H7 (cell line): ENCODE results near the gene DOCK3. TPM values are rescaled to one million over a fixed set of nuclear protein-coding genes. Genes with fewer than 3 reads are reported as not detected.
"Not testable (repeated sequence)": the region's sequence is repeated elsewhere in the genome, so short reads cannot be mapped to it uniquely, and the experiment has no call there.

Source experiments
- DNase-seq: peaks from one replicate; pipeline ENCODE4 v3.0.0; 2012
- H3K27me3 ChIP-seq: 2 replicates; pipeline ENCODE4 v1.6.0; 2011; ENCODE audit warnings: mild to moderate bottlenecking, low read length; ENCODE audit not compliant: control insufficient read depth, insufficient read depth
- H3K36me3 ChIP-seq: replicated peaks from 2 replicates; pipeline ENCODE4 v1.5.1; 2011; ENCODE audit warnings: low read length; ENCODE audit not compliant: control insufficient read depth, insufficient read depth
- H3K4me3 ChIP-seq: 2 replicates; pipeline ENCODE4 v1.5.1; 2011; ENCODE audit warnings: low read depth, mild to moderate bottlenecking, control low read depth, low read length, moderate library complexity; ENCODE audit not compliant: insufficient read depth
- total RNA-seq: library from RNA; depleted of rRNA; stranded (reverse); fragments of >200 nt; shearing (Covaris generic); gene quantifications from 2 replicates; pipeline ENCODE4 v1.2.3, GENCODE V29; 2014

Gene DOCK3
- total RNA-seq, 1 experiment from 2014 or later: 2.0 TPM

DNA sequence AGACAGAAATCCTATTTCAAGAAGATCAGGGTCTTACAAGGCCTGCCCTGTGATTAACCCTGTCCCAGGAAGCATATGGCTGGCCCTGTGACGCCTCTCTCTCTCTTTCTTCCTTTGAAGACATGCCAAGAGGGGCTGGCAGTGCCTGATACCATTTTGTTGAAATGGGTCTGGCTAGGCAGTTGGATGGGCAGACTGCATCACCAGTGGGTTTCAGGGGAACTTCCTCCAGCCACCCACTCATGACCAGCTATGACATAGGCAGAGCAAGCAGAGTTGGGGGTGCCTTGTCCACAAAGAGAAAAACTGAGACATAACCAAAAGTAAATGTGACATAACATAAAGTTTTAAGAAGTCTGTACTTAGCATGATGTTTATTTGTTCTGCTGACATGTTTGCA is 679.0 kb downstream of the DOCK3 start:
- DNase-seq: no peak
- H3K36me3 ChIP-seq: peaks cover 1% of the 10 kb centered on the region
- H3K27me3 ChIP-seq: no peaks in the 10 kb centered on the region
- H3K4me3 ChIP-seq: no peak overlapping the region

DNA sequence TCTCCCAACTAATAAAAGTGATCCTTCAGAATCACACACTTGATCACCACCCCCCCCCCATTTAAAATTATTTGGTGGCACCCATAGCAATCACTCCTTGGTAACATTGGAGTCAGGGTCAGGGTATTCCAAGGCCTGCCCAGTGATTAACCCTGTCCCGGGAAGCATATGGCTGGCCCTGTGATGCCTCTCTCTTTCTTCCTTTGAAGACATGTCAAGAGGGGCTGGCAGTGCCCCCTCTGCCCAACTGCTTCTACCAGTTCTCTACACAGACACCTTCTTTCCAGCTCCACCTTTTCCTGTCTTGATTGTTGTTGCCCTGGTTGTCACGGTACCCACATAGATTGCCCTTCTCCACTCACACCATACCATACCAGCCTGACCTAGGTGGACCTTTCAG is 679.4 kb downstream of the DOCK3 start:
- Histone ChIP-seq H3K36me3 (peaks cover 1% of the 10 kb centered on the region), H3K27me3 (no peaks in the 10 kb centered on the region), H3K4me3 (no peak overlapping the region)
- DNase-seq: no peak

- Histone ChIP-seq H3K27me3 (no peaks in the 10 kb centered on the region), H3K4me3 (no peak overlapping the region), H3K36me3 (peaks cover 1% of the 10 kb centered on the region)
- no peak for DNase-seq
Observed at GRCh38 chr3:51354731-51355615, 680.2 kb downstream of the DOCK3 start.

DNA sequence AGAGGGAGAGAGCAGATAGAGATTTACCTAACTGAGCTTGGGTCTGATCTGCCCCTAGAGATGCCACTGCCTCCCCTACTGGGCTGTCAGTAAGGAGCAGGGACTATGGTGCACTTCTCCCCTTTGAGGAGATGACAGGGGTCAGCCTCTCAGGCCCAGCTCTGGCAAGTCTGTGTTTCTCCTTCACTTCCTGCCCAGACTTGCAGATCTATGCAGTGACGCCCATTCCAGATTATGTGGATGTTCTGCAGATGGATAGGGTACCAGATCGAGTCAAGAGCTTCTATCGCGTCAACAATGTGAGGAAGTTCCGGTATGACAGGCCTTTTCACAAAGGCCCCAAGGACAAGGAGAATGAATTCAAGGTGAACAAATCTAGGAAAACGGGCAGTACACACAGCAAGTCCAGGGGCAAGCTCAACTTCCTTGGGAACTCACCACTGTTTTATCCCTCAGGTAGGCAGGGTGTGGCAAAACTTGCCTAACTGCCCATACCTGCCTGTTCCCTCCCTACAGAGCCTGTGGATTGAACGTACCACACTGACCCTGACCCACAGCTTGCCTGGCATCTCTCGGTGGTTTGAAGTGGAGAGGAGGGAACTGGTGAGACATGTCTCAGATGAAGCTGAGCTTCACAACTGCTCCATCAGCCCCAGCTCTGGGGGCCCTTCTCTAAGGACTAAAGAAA is 681.3 kb downstream of the DOCK3 start:
- no peak overlapping the region for H3K4me3 ChIP-seq
- H3K36me3 ChIP-seq: peaks cover 1% of the 10 kb centered on the region
- H3K27me3 ChIP-seq: no peaks in the 10 kb centered on the region
- DNase-seq: no peak

DNA sequence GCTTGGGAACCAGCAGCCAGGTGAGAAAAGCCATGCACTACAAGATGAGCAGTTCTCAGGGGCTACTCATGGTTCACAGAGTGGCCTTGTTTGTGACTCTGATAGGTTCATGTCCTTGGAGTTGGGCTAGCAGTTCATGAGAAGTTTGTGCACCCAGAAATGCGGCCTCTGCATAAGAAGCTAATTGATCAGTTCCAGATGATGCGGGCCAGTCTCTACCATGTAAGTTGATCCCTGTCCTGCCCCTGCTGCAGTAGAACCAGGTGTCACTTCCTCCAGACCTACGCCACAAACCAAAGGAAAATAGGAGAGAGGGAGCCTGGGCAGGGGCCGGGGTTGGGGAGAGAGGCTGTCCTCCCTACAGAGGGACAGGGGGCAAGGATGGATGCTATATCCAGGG is 683.1 kb downstream of the DOCK3 start:
- Histone ChIP-seq H3K4me3 (no peak overlapping the region), H3K36me3 (peaks cover 1% of the 10 kb centered on the region), H3K27me3 (no peaks in the 10 kb centered on the region)
- DNase-seq: no peak

- no peak overlapping the region for H3K4me3 ChIP-seq
- DNase-seq: no peak
- peaks cover 1% of the 10 kb centered on the region for H3K36me3 ChIP-seq
- H3K27me3 ChIP-seq: no peaks in the 10 kb centered on the region
Observed at GRCh38 chr3:51358981-51359380, 684.3 kb downstream of the DOCK3 start.

- no peak for DNase-seq
- Histone ChIP-seq H3K36me3 (peaks cover 1% of the 10 kb centered on the region), H3K4me3 (no peak overlapping the region), H3K27me3 (no peaks in the 10 kb centered on the region)
Observed at GRCh38 chr3:51360806-51361205, 686.1 kb downstream of the DOCK3 start.

- Histone ChIP-seq H3K36me3 (peaks cover 1% of the 10 kb centered on the region), H3K27me3 (no peaks in the 10 kb centered on the region), H3K4me3 (no peak overlapping the region)
- no peak for DNase-seq
Observed at GRCh38 chr3:51361746-51362145, 687.0 kb downstream of the DOCK3 start.

DNA sequence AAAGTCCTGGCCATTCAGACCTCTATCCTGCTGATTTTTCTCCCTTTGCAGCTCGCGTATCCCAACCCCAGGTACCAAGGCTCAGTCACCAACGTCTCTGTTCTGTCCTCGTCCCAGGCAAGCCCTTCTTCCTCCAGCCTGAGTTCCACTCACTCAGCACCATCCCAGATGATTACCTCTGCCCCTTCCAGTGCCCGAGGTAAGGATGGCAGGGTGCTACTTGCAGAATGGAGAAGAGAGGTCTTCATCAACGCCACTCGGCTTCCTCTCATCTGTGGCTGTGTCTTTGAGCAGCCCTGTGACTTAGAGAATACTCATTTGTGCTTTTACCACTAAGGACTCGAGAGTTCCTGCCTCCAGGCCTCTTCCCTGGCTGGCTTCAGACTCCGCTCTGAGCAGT is 687.7 kb downstream of the DOCK3 start:
- no peaks in the 10 kb centered on the region; the same call in none of the 2 replicates for H3K36me3 ChIP-seq
- no peaks in the 10 kb centered on the region for H3K27me3 ChIP-seq
- no peak for DNase-seq
- no peak overlapping the region for H3K4me3 ChIP-seq

- not testable (repeated sequence) for DNase-seq, H3K4me3 ChIP-seq
Observed at GRCh38 chr3:51368276-51368675, 693.5 kb downstream of the DOCK3 start.

DNA sequence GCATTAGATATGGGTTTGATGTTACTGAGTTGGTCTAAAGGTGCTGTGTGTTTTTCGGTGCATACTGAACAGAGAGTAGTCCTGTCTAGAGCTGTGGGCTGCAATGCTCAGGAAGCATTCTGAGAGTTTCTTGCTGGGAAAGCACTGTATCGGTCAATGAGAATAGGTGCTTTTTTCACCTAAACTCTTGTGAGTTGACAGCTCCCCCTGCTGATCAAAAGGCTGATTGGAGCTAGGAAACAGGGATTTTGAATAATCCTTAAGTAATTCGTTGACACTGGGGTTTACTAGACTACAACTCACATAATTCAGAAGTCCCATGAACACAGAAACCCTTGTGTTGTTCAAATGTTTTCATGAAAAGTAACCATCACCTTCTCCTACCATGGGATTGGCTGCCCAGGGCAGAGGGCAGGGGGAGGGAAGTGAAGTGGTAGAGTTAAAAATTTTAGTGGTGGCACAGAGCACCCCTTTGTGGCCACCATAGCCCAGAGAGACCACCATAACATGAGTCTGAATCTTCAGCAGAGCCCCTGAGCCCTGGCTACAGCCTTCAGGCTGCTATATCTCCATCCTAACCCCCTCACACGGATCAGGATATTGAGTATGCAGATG is 697.3 kb downstream of the DOCK3 start:
- peak; percentile 79 for DNase-seq
- no peaks in the 10 kb centered on the region for H3K27me3 ChIP-seq
- H3K36me3 ChIP-seq: no peaks in the 10 kb centered on the region; the same call in none of the 2 replicates
- no peak overlapping the region for H3K4me3 ChIP-seq

More at GRCh38 chr3:51368276-51368675, 693.5 kb downstream of the DOCK3 start:
- not testable (repeated sequence) for H3K36me3 ChIP-seq, H3K27me3 ChIP-seq

DNA sequence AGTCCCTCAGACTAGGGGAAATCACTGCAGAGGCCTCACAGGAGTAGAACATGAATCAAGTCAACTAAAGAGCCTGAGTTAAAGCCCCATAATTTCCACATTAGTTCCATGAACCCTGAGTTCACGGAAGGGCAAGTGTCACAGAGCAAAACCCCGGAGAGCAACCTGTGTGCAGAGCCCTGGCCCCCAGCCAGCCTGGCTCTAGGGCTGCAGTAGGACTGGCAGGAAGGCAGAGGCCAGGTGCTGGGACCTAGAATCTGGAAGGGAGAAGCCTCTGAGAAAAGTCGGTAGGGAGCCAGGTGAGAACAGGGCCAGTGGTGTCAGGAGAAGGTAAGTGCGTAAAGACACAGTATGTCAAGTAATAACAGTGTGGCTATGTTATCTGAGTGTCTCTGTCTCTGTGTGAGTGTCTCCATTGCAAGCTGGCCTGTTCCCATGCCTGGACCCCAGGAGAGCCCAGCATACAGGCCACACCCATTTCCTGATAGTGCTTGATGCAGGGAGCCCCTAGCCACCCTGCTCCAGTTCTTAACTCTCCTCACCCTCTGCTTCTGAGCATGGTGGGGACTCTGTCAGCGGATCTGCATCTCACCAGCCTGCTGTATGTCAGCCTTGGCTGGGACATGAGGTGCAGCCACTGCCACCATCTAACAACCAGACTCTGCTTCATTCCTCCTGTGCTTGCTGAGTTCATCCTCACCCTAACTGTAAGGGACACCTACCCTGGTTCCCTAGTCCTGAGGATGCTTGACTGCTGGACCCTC is 699.1 kb downstream of the DOCK3 start:
- no peaks in the 10 kb centered on the region for H3K27me3 ChIP-seq
- no peaks in the 10 kb centered on the region; the same call in none of the 2 replicates for H3K36me3 ChIP-seq
- no peak overlapping the region for H3K4me3 ChIP-seq
- DNase-seq: no peak

- Histone ChIP-seq H3K27me3 (no peaks in the 10 kb centered on the region), H3K4me3 (no peak overlapping the region), H3K36me3 (no peaks in the 10 kb centered on the region; the same call in none of the 2 replicates)
- DNase-seq: no peak
Observed at GRCh38 chr3:51374456-51374855, 699.7 kb downstream of the DOCK3 start.

DNA sequence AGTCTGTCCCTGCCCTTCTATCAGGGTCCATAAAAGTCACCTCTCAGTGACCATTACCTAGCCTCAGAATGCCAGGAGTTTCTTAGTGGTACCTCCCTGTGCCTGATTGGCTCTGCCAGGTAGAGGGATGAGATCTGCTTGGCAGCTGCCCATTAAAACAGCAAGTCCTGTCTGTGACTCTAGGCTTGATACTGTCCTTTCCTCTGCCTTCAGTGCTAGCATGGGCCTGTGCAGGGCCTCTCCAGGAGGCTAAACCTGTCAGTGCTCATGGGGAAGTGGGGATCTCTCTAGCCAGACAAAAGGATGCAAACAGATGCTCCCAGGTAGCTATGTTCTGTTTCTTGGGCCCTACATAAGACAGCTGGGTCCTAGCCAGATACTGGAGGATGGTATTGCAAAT is 700.4 kb downstream of the DOCK3 start:
- no peak overlapping the region for H3K4me3 ChIP-seq
- H3K36me3 ChIP-seq: no peaks in the 10 kb centered on the region; the same call in none of the 2 replicates
- no peaks in the 10 kb centered on the region for H3K27me3 ChIP-seq
- no peak for DNase-seq
